HG03521 (cell line): ENCODE measurements around the gene HLCS.
"Not testable (repeated sequence)": the region's sequence is repeated elsewhere in the genome, so short reads cannot be mapped to it uniquely, and the experiment has no call there.

Experiments used
- ATAC-seq: cut with Tn5 transposase; IDR thresholded peaks from one replicate; pipeline ENCODE4 v1.9.1; 2021; ENCODE audit warnings: mild to moderate bottlenecking, moderate library complexity; ENCODE audit not compliant: unreplicated experiment

Gene HLCS

DNA sequence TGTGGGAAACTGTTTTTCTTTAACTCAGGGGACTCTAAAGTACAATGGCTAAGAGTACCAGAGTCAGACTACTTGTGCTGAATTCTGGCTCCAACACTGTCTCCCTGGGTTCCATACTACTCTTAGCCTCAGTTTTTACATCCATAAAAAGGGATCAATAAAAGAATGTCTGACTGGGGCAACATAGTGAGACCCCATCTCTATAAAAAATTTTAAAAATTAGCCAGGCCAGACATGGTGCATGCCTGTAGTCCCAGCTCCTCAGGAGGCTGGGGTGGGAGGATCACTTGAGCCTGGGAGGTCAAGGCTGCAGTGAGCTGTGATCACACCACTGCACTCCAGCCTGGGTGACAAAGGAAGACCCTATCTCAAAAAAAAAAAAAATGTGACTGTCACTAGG lies 150.4 kb downstream of the HLCS start:
- ATAC-seq, result not testable (repeated sequence)

- no peak for ATAC-seq
Measured at GRCh38 chr21:36815284-36815683, 151.2 kb downstream of the HLCS start.

DNA sequence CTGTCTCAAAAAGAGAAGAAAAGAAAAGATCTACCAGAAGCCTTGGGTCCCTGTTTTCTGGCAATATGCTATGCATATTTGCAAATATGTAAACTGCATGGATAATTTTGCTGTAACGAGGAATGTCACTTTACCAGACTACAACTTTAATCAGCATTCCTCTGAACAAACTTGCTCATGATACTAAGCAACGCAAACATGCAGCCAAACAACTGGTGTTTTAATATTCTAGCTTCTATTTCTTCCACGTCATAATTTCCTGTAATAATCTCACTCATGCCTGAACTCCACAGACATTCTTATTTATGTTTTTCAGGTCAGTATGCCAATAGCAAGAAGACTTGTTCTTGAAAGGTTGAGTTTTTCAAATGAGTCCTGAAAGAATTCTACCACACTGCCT lies 153.4 kb downstream of the HLCS start:
- no peak for ATAC-seq

DNA sequence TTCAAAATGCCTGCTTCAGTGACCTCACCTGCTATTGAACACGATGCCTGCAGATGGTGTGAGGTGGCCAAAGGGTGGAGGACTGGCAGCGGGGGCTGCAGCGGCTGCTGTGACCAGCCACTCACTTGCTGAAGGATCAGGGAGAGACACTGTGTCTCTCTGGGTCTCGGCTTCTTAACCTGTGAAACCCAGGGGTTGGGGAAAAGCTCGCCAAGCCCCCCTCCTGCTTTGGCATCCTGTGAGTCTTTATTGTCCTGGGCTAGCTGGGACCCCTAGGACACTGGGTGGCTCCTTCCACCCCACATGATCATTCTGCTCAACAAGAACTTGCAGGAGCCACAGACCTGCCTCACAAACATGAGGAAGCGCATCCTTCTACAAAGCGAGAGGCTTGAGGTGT lies 154.7 kb downstream of the HLCS start:
- no peak for ATAC-seq

DNA sequence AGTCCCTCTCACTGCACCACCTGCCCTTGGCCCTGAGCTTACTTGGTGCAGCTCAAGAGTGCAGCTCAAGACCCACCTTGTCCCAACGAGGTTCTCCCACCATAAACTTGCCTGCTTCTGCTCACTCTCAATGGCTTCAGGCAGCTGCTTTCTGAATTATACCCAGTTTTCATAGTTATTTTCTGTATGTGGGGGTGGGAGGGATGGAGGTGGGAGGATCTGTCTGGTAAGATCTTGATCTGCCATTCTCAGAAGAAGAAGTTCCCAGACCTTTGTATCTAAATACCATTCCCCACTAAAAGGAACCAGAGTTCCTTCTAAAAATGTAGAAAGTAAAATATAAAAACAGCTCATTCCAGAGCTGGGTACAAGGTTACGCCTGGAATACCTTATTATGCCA lies 156.0 kb downstream of the HLCS start:
- ATAC-seq, result no peak

DNA sequence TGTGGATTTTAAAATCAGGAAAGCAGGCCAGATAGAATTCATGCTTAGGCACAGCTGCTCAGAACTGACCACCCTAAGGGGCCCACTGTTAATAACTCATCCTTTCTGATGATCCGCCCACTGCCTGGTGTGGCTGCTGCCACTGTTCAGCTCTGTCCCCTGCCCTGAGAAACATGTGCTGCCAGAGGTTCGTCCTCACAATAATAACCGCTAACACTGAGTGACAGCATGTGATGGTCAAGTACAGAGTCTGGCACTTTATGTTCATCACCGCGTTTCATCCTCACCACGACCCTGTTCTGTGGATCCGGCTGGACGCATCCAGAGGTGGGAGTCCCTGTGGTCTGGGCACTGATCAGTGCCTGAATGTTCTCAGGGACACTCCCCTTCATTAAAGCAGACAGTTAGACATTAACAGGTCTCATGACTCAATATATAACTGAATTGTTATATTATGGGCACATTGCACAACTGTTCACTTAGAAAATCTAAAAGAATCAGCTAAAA lies 159.0 kb downstream of the HLCS start:
- ATAC-seq, result no peak

GRCh38 chr21:36806103-36806502 lies 160.4 kb downstream of the HLCS start:
- no peak for ATAC-seq

GRCh38 chr21:36804874-36805611 lies 161.4 kb downstream of the HLCS start:
- ATAC-seq, result no peak

- no peak for ATAC-seq
Measured at GRCh38 chr21:36803816-36804439, 162.5 kb downstream of the HLCS start.

DNA sequence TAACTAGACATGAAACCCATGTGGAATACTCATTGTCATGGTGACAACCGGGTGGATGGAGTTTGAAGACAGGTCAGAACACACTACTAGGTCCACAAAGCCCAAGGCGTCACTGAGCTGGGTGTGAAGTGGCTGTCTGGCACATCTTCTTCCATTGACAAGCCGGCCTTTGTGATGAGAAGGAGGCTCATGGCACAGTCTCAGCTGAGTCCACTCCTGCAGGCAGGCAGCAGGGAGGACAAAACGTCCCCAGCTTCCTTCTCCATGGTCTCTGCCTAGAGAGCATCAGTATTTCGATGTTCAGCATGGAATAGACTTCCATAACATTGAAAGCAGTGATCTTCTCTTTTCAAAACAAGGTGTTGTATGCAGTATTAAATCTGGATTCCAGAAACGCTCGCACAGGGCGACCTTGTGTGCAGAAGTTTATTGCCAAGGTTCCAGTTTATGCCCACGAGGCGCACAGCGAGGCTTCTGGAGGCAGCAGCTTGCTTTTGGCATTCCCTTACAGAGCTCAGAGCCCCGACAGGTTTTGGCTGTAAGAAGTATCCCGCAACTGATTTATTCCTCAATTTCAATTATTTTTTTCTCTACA lies 163.3 kb downstream of the HLCS start:
- ATAC-seq, result no peak

DNA sequence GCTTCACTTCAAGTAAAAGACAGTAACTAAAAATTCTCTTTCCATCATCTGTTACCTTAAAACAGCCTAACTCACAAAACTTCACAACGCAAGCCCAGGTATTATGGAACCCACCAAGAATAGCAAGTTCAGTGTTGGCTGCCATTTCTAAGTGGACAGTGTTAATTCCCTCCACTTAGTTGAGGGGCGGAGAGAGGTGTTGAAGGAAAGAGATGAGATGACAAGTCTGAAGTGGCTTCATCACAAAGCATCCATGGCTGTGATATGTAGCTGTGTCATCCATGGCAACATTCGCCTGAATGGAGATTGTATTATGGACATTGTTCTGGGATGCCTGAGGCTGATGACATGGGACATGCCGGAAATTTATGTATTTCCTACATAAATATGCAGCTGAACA lies 165.7 kb downstream of the HLCS start:
- no peak for ATAC-seq

DNA sequence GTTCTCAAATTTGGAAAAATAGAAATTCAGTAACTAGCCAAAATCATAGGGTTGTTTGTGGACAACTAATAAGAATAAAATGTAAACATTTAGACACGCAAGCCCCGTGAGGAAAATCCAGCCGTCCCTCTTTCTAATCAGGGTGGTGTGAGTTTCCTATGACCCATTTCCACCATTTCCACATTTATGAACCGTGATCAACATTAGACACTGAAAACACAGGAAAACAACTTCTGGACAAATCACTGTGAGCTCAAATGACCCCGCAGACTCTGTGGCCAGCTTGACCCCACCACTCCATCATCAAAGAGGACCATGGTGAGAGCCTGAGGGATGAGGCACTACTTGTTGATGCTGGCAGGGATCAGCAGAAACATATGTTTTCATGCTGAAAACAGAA lies 166.6 kb downstream of the HLCS start:
- no peak for ATAC-seq

GRCh38 chr21:36798491-36798890 lies 168.0 kb downstream of the HLCS start:
- ATAC-seq, result no peak

DNA sequence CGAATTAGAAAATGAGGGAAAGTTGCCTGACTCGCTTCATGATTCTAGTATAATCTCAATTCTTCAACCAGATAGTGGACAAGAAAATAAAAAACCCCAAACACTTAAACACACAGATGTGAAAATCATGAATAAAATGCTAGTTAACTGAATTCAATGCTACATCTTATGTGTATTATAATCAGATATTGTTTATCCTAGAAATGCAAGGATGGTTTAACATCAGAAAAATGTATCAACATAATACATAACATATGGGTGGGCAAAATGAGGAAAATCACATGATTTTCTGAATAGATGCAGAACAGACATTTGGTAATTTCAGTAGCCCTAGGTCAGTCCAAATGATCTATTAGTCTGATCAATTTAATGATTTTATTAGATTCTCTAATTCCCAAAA lies 170.4 kb downstream of the HLCS start:
- ATAC-seq, result no peak

DNA sequence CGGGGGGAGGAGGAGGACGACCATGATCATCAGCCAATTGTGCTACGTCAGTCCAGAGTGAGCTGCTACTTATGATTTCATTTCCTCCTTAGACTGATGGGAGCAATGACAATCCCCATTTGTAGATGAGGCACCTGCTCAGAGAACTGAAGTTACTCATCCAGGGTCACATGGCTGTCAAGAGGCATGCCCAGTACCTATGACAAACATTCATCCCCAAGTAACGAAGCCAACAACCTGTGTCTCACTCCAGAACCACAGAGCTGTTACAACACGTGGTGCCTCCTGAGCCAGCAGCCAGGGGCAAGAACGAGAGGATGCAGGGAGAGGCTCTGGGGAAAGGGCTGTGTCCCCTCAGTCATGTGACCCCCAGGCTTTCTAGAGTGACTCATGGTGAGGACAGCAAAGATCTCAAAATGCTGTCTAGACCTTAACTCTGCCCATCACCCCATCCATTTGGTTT lies 173.9 kb downstream of the HLCS start:
- ATAC-seq, result no peak

- no peak for ATAC-seq
Measured at GRCh38 chr21:36791695-36792470, 174.6 kb downstream of the HLCS start.

DNA sequence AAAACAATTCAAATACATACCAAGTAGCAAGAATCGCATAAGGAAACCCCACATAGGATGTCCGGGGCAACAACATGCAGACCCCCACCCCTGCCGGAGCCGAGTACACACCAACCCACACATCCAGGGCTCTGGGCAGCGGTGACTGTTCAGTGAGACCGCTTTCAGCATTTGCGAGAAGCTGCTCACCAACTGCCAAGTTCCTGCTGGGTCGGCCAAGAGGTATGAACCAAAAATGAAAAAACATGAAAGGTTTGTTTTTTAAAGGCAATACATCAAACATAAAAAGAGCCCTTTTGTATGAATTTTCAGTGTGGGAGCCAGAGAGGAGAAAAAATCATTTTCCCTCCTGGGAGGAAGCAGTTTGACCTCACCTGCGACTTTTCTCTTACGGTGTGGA lies 175.3 kb downstream of the HLCS start:
- ATAC-seq, result no peak

GRCh38 chr21:36790616-36791015 lies 175.9 kb downstream of the HLCS start:
- ATAC-seq, result no peak

GRCh38 chr21:36788120-36788638 lies 178.3 kb downstream of the HLCS start:
- ATAC-seq, result no peak

GRCh38 chr21:36786186-36786585 lies 180.3 kb downstream of the HLCS start:
- ATAC-seq, result no peak

DNA sequence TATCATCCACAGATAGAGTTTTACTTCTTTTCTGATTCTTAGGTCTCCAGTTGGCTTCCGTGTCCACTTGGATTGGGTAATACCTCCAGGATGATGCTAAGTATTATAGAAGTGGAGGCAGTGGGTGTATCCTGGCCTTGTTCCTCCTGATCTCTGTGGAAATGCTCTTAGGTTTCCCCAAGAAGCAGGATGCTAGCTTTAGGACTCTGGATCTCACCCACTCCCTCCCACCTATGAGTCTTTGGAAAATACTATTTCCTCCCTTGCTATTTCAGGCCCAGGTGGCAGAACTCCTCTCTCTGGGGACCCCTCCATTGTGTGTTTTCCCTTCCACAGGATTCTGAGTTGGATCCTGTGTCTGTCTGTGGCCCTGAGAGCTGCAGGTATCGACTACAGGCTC lies 180.9 kb downstream of the HLCS start:
- ATAC-seq, result no peak
